Keratinocyte (primary cell): Measurements from ENCODE around the gene CDKAL1.

Experiments used
- CTCF ChIP-seq, 3 experiments: IDR thresholded peaks in 1 of 3; conservative IDR thresholded peaks in 1 of 3; optimal IDR thresholded peaks in 1 of 3; 2 replicates in 2 of 3; 3 replicates in 1 of 3; pipeline versions ENCODE3 to v1.5.1; 2011; ENCODE audit warnings: low read length in 3 of 3, mild to moderate bottlenecking in 3 of 3, moderate library complexity in 2 of 3, control low read depth in 1 of 3, inconsistent platforms in 1 of 3; ENCODE audit not compliant: insufficient read depth in 2 of 3; ENCODE audit errors: extremely low read depth in 1 of 3
- EZH2 ChIP-seq: IDR thresholded peaks from one replicate; pipeline ENCODE4 v1.6.1; 2012; ENCODE audit warnings: inconsistent platforms, mild to moderate bottlenecking, low read length, moderate library complexity

GRCh38 chr6:20539387-20539786, 5.1 kb downstream of the CDKAL1 start:
- TF ChIP-seq CTCF (optimal IDR thresholded peaks at IDR 0.05 in 1 of 3, IDR thresholded peaks at IDR 0.05 in 1 of 3, conservative IDR thresholded peaks at IDR 0.05 in 1 of 3; ENCODE audit: extremely low read depth in 1 of 3, insufficient read depth in 2 of 3, low read length in 3 of 3), result no peak
- TF ChIP-seq EZH2, result no peak
